Activated CD8-positive, alpha-beta memory T cell treated with anti-CD3 and anti-CD28 coated beads, Interleukin-2, amount 50 U/mL, for 24 hours (primary cell): Measurements from ENCODE around the gene BCL7B.
"Not testable (repeated sequence)": the region's sequence is repeated elsewhere in the genome, so short reads cannot be mapped to it uniquely, and the experiment has no call there.

Experiments used
- DNase-seq: peaks from one replicate; pipeline ENCODE4 v3.0.0-alpha.2; 2020; ENCODE audit errors: extremely low read depth

Gene BCL7B

DNA sequence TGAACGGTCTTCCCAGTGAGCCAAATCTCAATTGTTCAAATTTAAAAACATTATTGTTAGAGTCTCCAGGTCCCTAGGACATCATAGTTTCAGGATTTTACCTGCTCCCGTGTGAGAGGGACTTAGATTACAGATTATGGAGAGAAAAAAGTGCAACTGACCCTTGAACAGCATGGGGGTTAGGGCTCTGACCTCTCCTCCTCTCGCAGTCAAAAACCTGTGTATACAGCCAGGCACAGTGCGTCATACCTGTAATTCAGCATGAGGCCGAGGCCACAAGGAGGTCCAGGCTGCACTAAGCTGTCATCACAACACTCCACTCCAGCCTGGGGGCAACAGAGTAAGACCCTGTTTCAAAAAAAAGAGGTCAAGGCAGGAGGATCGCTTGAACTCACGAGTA is 60.9 kb downstream of the BCL7B start:
- no peak for DNase-seq

DNA sequence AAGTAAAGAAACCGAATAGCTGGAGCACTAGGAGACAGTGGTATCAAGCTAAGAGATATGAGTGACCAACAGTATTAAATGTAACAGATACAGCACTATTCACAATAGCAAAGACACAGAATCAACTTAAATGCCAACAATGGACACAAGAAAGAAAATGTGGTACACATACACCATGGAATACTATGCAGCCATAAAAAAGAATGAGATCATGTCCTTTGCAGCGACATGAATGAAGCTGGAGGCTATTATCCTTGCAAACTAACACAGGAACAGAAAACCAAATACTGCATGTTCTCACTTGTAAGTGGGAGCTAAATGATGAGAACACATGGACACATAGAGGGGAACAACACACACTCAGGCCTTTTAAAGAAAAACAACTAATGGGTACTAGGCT is 62.0 kb downstream of the BCL7B start:
- DNase-seq: not testable (repeated sequence)

DNA sequence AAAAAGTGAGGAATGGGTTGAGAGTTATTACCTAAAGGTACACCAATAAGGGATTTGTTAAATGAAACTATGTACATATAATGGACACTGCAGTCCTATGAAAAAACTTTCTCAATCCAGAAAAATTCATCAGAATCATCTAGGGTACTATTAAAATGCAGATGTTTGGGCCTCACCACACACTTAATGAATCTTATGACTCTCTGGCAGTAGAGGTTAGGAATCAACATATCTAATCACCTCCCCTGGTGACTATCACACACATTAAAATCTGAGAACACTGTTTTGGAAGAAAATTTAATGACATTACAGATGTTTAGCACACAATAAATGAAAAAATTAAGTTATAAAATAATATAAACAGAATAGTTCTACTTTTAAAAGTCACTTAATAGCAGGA is 67.5 kb downstream of the BCL7B start:
- DNase-seq: no peak

DNA sequence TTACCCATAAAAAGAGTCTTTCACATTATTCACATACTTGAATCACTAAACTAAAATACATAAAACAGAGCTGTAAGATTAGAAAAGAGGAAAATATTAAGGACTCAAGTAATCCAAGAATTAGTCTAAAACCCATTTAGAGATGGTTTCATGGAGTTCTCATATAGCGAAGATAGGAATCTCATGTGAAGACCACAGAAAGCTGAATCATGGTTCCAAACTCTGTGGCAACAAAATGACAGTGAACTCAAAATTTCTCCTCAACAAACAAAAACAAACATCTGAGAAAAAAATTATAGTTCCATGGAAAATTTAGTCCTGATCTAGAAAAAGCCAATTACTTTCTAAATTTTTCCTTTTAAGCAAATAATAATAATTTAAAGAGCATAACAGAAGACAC is 70.0 kb downstream of the BCL7B start:
- no peak for DNase-seq
